ENCODE measurements around the gene EBI3. TPM values are rescaled to one million over a fixed set of nuclear protein-coding genes. Genes with fewer than 3 reads are reported as not detected.

EBI3 gene
- total RNA-seq, 1 experiment from 2014 or later, result not detected

DNA sequence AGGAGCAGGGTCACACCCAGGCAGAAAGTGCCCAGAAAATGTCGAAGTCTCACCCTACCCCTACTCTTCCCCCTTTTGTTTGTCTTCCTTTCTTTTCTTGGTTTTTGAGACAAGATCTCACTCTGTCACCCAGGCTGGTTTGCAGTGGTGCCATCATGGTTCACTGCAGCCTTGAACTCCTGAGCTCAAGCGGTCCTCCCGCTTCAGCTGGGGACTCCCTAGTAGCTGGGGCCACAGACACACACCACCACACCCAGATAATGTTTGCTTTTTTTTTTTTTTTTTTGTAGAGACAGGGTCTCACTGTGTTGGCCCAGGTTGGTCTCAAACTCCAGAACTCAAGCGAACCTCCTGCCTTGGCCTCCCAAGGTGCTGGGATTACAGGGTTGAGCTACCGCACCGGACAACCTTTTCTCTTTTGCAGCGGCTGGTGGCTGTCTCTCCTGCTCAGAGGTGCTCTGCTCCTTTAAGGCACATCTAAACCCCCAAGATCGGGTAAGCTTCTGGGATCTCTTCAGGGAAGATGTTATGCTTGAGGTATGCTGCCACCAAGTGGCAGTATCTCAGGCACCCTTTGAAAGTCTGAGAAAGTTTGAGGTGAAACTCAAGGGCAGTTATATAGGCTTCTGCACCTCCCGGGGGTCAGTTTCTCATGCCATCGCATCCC, 22.4 kb upstream of the EBI3 start:
- H3K27me3 ChIP-seq (ENCODE audit: insufficient read depth, low read depth), result no peaks in the 10 kb centered on the region
- no peak overlapping the region for H3K27ac ChIP-seq
- TF ChIP-seq, protein P1, sequence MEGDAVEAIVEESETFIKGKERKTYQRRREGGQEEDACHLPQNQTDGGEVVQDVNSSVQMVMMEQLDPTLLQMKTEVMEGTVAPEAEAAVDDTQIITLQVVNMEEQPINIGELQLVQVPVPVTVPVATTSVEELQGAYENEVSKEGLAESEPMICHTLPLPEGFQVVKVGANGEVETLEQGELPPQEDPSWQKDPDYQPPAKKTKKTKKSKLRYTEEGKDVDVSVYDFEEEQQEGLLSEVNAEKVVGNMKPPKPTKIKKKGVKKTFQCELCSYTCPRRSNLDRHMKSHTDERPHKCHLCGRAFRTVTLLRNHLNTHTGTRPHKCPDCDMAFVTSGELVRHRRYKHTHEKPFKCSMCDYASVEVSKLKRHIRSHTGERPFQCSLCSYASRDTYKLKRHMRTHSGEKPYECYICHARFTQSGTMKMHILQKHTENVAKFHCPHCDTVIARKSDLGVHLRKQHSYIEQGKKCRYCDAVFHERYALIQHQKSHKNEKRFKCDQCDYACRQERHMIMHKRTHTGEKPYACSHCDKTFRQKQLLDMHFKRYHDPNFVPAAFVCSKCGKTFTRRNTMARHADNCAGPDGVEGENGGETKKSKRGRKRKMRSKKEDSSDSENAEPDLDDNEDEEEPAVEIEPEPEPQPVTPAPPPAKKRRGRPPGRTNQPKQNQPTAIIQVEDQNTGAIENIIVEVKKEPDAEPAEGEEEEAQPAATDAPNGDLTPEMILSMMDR (conservative IDR thresholded peaks at IDR 0.05), result peak; percentile 53
- TF ChIP-seq EZH2 (IDR thresholded peaks at IDR 0.05; ENCODE audit: low read depth), result no peak
- no peaks in the 10 kb centered on the region for H3K79me2 ChIP-seq (ENCODE audit: low read depth)
- no peaks in the 10 kb centered on the region for H4K20me1 ChIP-seq (ENCODE audit: insufficient read depth)
- H3K36me3 ChIP-seq (ENCODE audit: low read depth), result no peaks in the 10 kb centered on the region
- DNase-seq, result peak; percentile 16 to 43
- peaks cover 9% of the 10 kb centered on the region for H3K4me1 ChIP-seq (replicated peaks; ENCODE audit: insufficient read depth)
- H3K9me3 ChIP-seq (ENCODE audit: insufficient read depth, low read depth), result no peaks in the 10 kb centered on the region
- intact Hi-C loops (cut with micrococcal nuclease; ENCODE audit: unreplicated experiment), result loop anchor here (5.0 to 10.0 kb wide), 3 partner anchors 540 to 882 kb away; no protein-coding TSS in a partner anchor
- H3K9me2 ChIP-seq (ENCODE audit: insufficient read depth), result no peaks in the 10 kb centered on the region
- ChIA-PET POLR2A (ENCODE audit: unreplicated experiment) (interaction anchor here (0.6 kb wide), 1 partner anchor 222 kb away, joined by 7 read pairs; the partner anchor contains the start of gene EEF2), CTCF (no interaction called here)
- no peak overlapping the region for H2AFZ ChIP-seq
- no TSS peak for BruUV-seq (replicated peaks)
- H3K4me3 ChIP-seq, result no peak overlapping the region
- no peak overlapping the region for H3K4me2 ChIP-seq
- H3F3A ChIP-seq (ENCODE audit: insufficient read depth, low read depth), result peaks cover 13% of the 10 kb centered on the region

DNA sequence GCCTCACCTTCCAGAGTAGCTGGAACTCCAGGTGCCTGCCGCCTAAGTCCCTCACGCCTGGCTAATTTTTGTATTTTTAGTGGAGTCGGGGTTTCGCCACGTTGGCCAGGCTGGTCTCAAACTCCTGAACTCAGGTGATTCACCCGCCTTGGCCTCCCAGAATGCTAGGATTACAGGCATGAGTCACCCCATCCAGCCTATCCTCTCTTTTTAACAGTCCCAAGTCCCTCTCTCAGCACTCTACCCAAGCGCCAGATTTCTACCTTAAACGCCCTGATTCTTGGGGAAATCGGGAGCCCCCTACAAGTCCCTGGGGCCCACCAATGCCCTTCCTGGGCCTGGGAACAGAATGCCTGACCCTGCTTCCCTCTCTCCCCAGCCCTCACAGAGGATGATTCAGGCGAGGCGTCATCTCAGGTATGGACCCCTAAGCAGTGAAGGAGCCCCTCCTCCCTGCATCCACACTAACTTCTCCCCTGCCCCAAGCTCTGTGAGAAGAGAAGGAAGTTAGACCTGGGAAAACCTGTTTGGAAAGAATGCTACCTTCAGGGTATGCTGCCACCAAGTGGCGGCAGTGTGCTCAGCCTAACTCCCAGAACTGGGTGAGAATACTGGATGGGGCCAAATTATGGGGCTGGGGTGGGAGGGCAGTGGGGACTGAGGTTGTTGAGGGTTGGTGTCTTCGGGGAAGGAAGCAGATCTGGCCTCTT, 20.8 kb upstream of the EBI3 start:
- no peaks in the 10 kb centered on the region for H4K20me1 ChIP-seq (ENCODE audit: insufficient read depth)
- intact Hi-C loops (cut with micrococcal nuclease; ENCODE audit: unreplicated experiment), result loop anchor here (2.0 to 10.0 kb wide), 4 partner anchors 356 to 884 kb away; no protein-coding TSS in a partner anchor
- H3K4me2 ChIP-seq, result peak overlapping the region; percentile 77
- CTCF ChIA-PET, result interaction anchor here (0.6 to 0.7 kb wide), 6 partner anchors 63 to 1133 kb away, joined by 3 to 9 read pairs (median 5); partner anchors contain the start of gene MRPL54
- H3K4me1 ChIP-seq (replicated peaks; ENCODE audit: insufficient read depth), result peaks cover 9% of the 10 kb centered on the region
- BruUV-seq (replicated peaks), result no TSS peak
- no peaks in the 10 kb centered on the region for H3K27me3 ChIP-seq (ENCODE audit: insufficient read depth, low read depth)
- H2AFZ ChIP-seq, result peak overlapping the region; percentile 60; the same call in 1 of the 2 replicates
- H3K4me3 ChIP-seq, result 0 out of 2 replicates have a peak overlapping the region, but pooled peaks have one; percentile 16
- H3K79me2 ChIP-seq (ENCODE audit: low read depth), result no peaks in the 10 kb centered on the region
- peak; percentile 47 to 74 for DNase-seq
- no peaks in the 10 kb centered on the region for H3K9me3 ChIP-seq (ENCODE audit: insufficient read depth, low read depth)
- TF ChIP-seq EZH2 (IDR thresholded peaks at IDR 0.05; ENCODE audit: low read depth), result no peak
- TF ChIP-seq, protein P1 (conservative IDR thresholded peaks at IDR 0.05), result peak; percentile 72
- H3K9me2 ChIP-seq (ENCODE audit: insufficient read depth), result no peaks in the 10 kb centered on the region
- H3K36me3 ChIP-seq (ENCODE audit: low read depth), result no peaks in the 10 kb centered on the region
- peak overlapping the region; percentile 81 for H3K27ac ChIP-seq
- POLR2A ChIA-PET (ENCODE audit: unreplicated experiment), result interaction anchor here (0.6 kb wide), 1 partner anchor 129 kb away, joined by 4 read pairs; no protein-coding TSS in a partner anchor
- H3F3A ChIP-seq (ENCODE audit: insufficient read depth, low read depth), result peaks cover 13% of the 10 kb centered on the region

DNA sequence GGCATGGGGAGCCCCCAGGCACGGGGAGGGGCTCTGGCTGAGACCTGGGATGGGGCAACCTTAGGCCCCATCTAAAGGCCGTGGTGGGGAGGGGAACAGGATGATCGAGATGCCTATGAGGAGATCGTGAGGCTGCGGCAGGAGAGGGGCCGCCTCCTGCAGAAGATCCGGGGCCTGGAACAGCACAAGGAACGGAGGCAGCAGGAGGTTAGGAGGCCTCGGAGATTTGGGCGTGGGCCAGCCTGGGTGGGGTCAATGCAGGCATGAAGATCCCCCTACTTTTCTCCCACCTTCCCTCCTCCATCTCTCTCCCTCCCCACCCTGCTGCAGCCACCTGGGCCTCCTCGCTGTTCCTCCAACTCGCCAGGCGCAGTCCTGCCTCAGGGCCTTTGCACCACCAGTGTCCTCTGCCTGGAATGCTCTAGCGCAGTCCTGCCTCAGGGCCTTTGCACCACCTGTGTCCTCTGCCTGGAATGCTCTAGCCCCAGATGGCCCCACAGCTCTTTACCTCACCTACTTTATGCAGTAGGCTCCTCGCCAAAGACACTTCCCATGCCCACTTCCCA, 19.1 kb upstream of the EBI3 start:
- no peak overlapping the region for H2AFZ ChIP-seq
- ChIA-PET POLR2A (ENCODE audit: unreplicated experiment) (no interaction called here), CTCF (no interaction called here)
- TF ChIP-seq, protein P1 (conservative IDR thresholded peaks at IDR 0.05), result no peak
- no peak for TF ChIP-seq EZH2 (IDR thresholded peaks at IDR 0.05; ENCODE audit: low read depth)
- no peak overlapping the region for H3K27ac ChIP-seq
- no TSS peak for BruUV-seq (replicated peaks)
- H3K79me2 ChIP-seq (ENCODE audit: low read depth), result no peaks in the 10 kb centered on the region
- H4K20me1 ChIP-seq (ENCODE audit: insufficient read depth), result no peaks in the 10 kb centered on the region
- H3K9me3 ChIP-seq (ENCODE audit: insufficient read depth, low read depth), result no peaks in the 10 kb centered on the region
- H3K27me3 ChIP-seq (ENCODE audit: insufficient read depth, low read depth), result no peaks in the 10 kb centered on the region
- H3K9me2 ChIP-seq (ENCODE audit: insufficient read depth), result no peaks in the 10 kb centered on the region
- H3K4me3 ChIP-seq, result no peak overlapping the region
- peaks cover 9% of the 10 kb centered on the region for H3K4me1 ChIP-seq (replicated peaks; ENCODE audit: insufficient read depth)
- DNase-seq, result no peak
- H3K36me3 ChIP-seq (ENCODE audit: low read depth), result no peaks in the 10 kb centered on the region
- peaks cover 13% of the 10 kb centered on the region for H3F3A ChIP-seq (ENCODE audit: insufficient read depth, low read depth)
- H3K4me2 ChIP-seq, result no peak overlapping the region
- intact Hi-C loops (cut with micrococcal nuclease; ENCODE audit: unreplicated experiment), result no loop called here

All from PC-9 (cell line).